Nephron (organoid): ENCODE measurements around the gene KRT72.

Experiments
- H3K27ac Mint-ChIP-seq, 3 experiments: 2 replicates each; pipeline ENCODE4 v1.8.0; 2020; ENCODE audit warnings: mixed read lengths in 3 of 3, mild to moderate bottlenecking in 2 of 3, moderate library complexity in 1 of 3
- H3K27me3 Mint-ChIP-seq: 2 replicates; pipeline ENCODE4 v1.8.0; 2021; ENCODE audit warnings: low read depth, mild to moderate bottlenecking, moderate library complexity, mixed read lengths
- H3K36me3 Mint-ChIP-seq: 2 replicates; pipeline ENCODE4 v1.8.0; 2020; ENCODE audit warnings: low read depth, mixed read lengths
- H3K4me1 Mint-ChIP-seq: 2 replicates; pipeline ENCODE4 v1.8.0; 2020; ENCODE audit warnings: mixed read lengths
- H3K4me3 Mint-ChIP-seq, 3 experiments: 2 replicates each; pipeline ENCODE4 v1.8.0; 2020; ENCODE audit warnings: mild to moderate bottlenecking in 3 of 3, mixed read lengths in 3 of 3, moderate library complexity in 2 of 3
- H3K9me3 Mint-ChIP-seq: 2 replicates; pipeline ENCODE4 v1.8.0; 2020; ENCODE audit warnings: mixed read lengths
- CTCF ChIP-seq, 3 experiments: fragments of 200-600 bp; sonication (generic); IDR thresholded peaks; one replicate each; pipeline ENCODE4 v1.5.0; 2021; ENCODE audit warnings: antibody characterized with exemption in 3 of 3; ENCODE audit not compliant: unreplicated experiment in 3 of 3

Gene KRT72

GRCh38 chr12:52573306-52573705 is 28.0 kb downstream of the KRT72 start:
- H3K27ac Mint-ChIP-seq: no peak overlapping the region
- no peaks in the 10 kb centered on the region for H3K36me3 Mint-ChIP-seq
- no peaks in the 10 kb centered on the region for H3K4me1 Mint-ChIP-seq
- peaks cover 27% of the 10 kb centered on the region for H3K27me3 Mint-ChIP-seq
- H3K4me3 Mint-ChIP-seq: no peak overlapping the region
- no peak for TF ChIP-seq CTCF (IDR thresholded peaks at IDR 0.05; ENCODE audit: unreplicated experiment in 3 of 3)
- no peaks in the 10 kb centered on the region for H3K9me3 Mint-ChIP-seq

- Mint-ChIP-seq H3K27me3 (peaks cover 34% of the 10 kb centered on the region), H3K4me3 (no peak overlapping the region), H3K36me3 (no peaks in the 10 kb centered on the region), H3K27ac (no peak overlapping the region), H3K9me3 (no peaks in the 10 kb centered on the region), H3K4me1 (no peaks in the 10 kb centered on the region)
- TF ChIP-seq CTCF (IDR thresholded peaks at IDR 0.05; ENCODE audit: unreplicated experiment in 3 of 3): no peak
Observed at GRCh38 chr12:52570511-52570910, 30.8 kb downstream of the KRT72 start.

- Mint-ChIP-seq H3K4me1 (no peaks in the 10 kb centered on the region), H3K27ac (no peak overlapping the region), H3K27me3 (peaks cover 32% of the 10 kb centered on the region), H3K9me3 (no peaks in the 10 kb centered on the region), H3K4me3 (no peak overlapping the region), H3K36me3 (no peaks in the 10 kb centered on the region)
- TF ChIP-seq CTCF (IDR thresholded peaks at IDR 0.05; ENCODE audit: unreplicated experiment in 3 of 3): no peak
Observed at GRCh38 chr12:52568111-52568510, 33.2 kb downstream of the KRT72 start.

GRCh38 chr12:52566847-52567291 is 34.4 kb downstream of the KRT72 start:
- no peak for TF ChIP-seq CTCF (IDR thresholded peaks at IDR 0.05; ENCODE audit: unreplicated experiment in 3 of 3)
- H3K27me3 Mint-ChIP-seq: peaks cover 25% of the 10 kb centered on the region
- no peaks in the 10 kb centered on the region for H3K36me3 Mint-ChIP-seq
- no peaks in the 10 kb centered on the region for H3K9me3 Mint-ChIP-seq
- H3K27ac Mint-ChIP-seq: no peak overlapping the region
- no peaks in the 10 kb centered on the region for H3K4me1 Mint-ChIP-seq
- no peak overlapping the region for H3K4me3 Mint-ChIP-seq

GRCh38 chr12:52564582-52564981 is 36.7 kb downstream of the KRT72 start:
- H3K4me1 Mint-ChIP-seq: no peaks in the 10 kb centered on the region

More at GRCh38 chr12:52564582-52564981, 36.7 kb downstream of the KRT72 start:
- Mint-ChIP-seq H3K4me3 (no peak overlapping the region), H3K36me3 (no peaks in the 10 kb centered on the region), H3K27ac (no peak overlapping the region), H3K27me3 (peaks cover 34% of the 10 kb centered on the region), H3K9me3 (no peaks in the 10 kb centered on the region)
- TF ChIP-seq CTCF (IDR thresholded peaks at IDR 0.05; ENCODE audit: unreplicated experiment in 3 of 3): no peak
